GM12891 (cell line): Measurements from ENCODE around the gene CCSER1.
"Not testable (repeated sequence)": the region's sequence is repeated elsewhere in the genome, so short reads cannot be mapped to it uniquely, and the experiment has no call there.

Experiments
- PAX5 ChIP-seq: IDR thresholded peaks from 2 replicates; pipeline ENCODE4 v1.6.1; 2011; ENCODE audit warnings: low read length, moderate library complexity, mild to moderate bottlenecking; ENCODE audit not compliant: insufficient read depth, severe bottlenecking
- POLR2A ChIP-seq: IDR thresholded peaks from 2 replicates; pipeline ENCODE4 v1.6.1; 2011; ENCODE audit warnings: low read depth, low read length, control low read depth
- POLR2AphosphoS5 ChIP-seq: IDR thresholded peaks from 2 replicates; pipeline ENCODE4 v1.6.1; 2011; ENCODE audit warnings: low read depth, low read length, control low read depth
- POU2F2 ChIP-seq: IDR thresholded peaks from 2 replicates; pipeline ENCODE4 v1.6.1; 2011; ENCODE audit warnings: low read depth, mild to moderate bottlenecking, control low read depth, low read length, moderate library complexity
- SPI1 ChIP-seq: IDR thresholded peaks from 2 replicates; pipeline ENCODE4 v1.6.1; 2011; ENCODE audit warnings: low read depth, low read length, control low read depth
- TAF1 ChIP-seq: IDR thresholded peaks from 2 replicates; pipeline ENCODE4 v1.6.1; 2011; ENCODE audit warnings: low read depth, low read length, control low read depth

- not testable (repeated sequence) for TF ChIP-seq POLR2AphosphoS5, POLR2A, SPI1, PAX5, TAF1, POU2F2
These were observed 578.3 kb downstream of the CCSER1 start for GRCh38 chr4:90705501-90705900.
